ENCODE measurements around the gene LBX1. TPM values are rescaled to one million over a fixed set of nuclear protein-coding genes. Genes with fewer than 3 reads are reported as not detected.

Gene LBX1
- total RNA-seq, 2 donors from 2014 or later, result not detected

- Histone ChIP-seq H3K27me3 (no peaks in the 10 kb centered on the region), H3K4me1 (no peaks in the 10 kb centered on the region), H3K4me3 (no peak overlapping the region), H3K9ac (ENCODE audit: low read depth in 2 of 2, low read length in 2 of 2) (no peak overlapping the region), H3K9me3 (no peaks in the 10 kb centered on the region), H3K36me3 (no peaks in the 10 kb centered on the region), H3K27ac (no peak overlapping the region)
- no peak for DNase-seq
- TF ChIP-seq CTCF (IDR thresholded peaks at IDR 0.05), result no peak
- intact Hi-C loops (cut with DNase I), result no loop called here
Observed at GRCh38 chr10:101256387-101256786, 27.1 kb upstream of the LBX1 start.

- intact Hi-C loops (cut with DNase I), result no loop called here
- H3K27ac ChIP-seq, result no peak overlapping the region
- H3K4me3 ChIP-seq, result no peak overlapping the region
- no peaks in the 10 kb centered on the region for H3K36me3 ChIP-seq
- H3K27me3 ChIP-seq, result no peaks in the 10 kb centered on the region
- TF ChIP-seq CTCF (IDR thresholded peaks at IDR 0.05), result no peak
- DNase-seq, result no peak
- H3K9me3 ChIP-seq, result no peaks in the 10 kb centered on the region
- no peaks in the 10 kb centered on the region for H3K4me1 ChIP-seq
- no peak overlapping the region for H3K9ac ChIP-seq (ENCODE audit: low read depth in 2 of 2, low read length in 2 of 2)
Observed at GRCh38 chr10:101250136-101250535, 20.9 kb upstream of the LBX1 start.

GRCh38 chr10:101249171-101249581 lies 19.9 kb upstream of the LBX1 start:
- Histone ChIP-seq H3K9me3 (no peaks in the 10 kb centered on the region), H3K27ac (no peak overlapping the region), H3K9ac (ENCODE audit: low read depth in 2 of 2, low read length in 2 of 2) (no peak overlapping the region), H3K36me3 (no peaks in the 10 kb centered on the region), H3K4me3 (no peak overlapping the region), H3K4me1 (no peaks in the 10 kb centered on the region), H3K27me3 (no peaks in the 10 kb centered on the region)
- no peak for DNase-seq
- intact Hi-C loops (cut with DNase I), result no loop called here
- no peak for TF ChIP-seq CTCF (IDR thresholded peaks at IDR 0.05)

- H3K36me3 ChIP-seq, result no peaks in the 10 kb centered on the region
- no peaks in the 10 kb centered on the region for H3K4me1 ChIP-seq
- DNase-seq, result no peak
- H3K27me3 ChIP-seq, result no peaks in the 10 kb centered on the region
- no peak for TF ChIP-seq CTCF (IDR thresholded peaks at IDR 0.05)
- no peak overlapping the region for H3K4me3 ChIP-seq
- no peaks in the 10 kb centered on the region for H3K9me3 ChIP-seq
- intact Hi-C loops (cut with DNase I), result no loop called here
- H3K27ac ChIP-seq, result no peak overlapping the region
- H3K9ac ChIP-seq (ENCODE audit: low read depth in 2 of 2, low read length in 2 of 2), result no peak overlapping the region
Observed at GRCh38 chr10:101246639-101247038, 17.4 kb upstream of the LBX1 start.

GRCh38 chr10:101244321-101245050 lies 15.2 kb upstream of the LBX1 start:
- no peaks in the 10 kb centered on the region for H3K36me3 ChIP-seq
- no peak for DNase-seq
- no peaks in the 10 kb centered on the region for H3K4me1 ChIP-seq
- no peaks in the 10 kb centered on the region for H3K9me3 ChIP-seq
- no peak overlapping the region for H3K4me3 ChIP-seq
- H3K9ac ChIP-seq (ENCODE audit: low read depth in 2 of 2, low read length in 2 of 2), result no peak overlapping the region
- intact Hi-C loops (cut with DNase I), result no loop called here
- H3K27me3 ChIP-seq, result peaks cover 7% of the 10 kb centered on the region
- TF ChIP-seq CTCF (IDR thresholded peaks at IDR 0.05), result no peak
- H3K27ac ChIP-seq, result no peak overlapping the region

All from colonic mucosa (tissue), 4 donors.